HG03575 (cell line): ENCODE data around the gene ENGASE.

Experiments
- ATAC-seq: cut with Tn5 transposase; IDR thresholded peaks from one replicate; pipeline ENCODE4 v1.9.1; 2021; ENCODE audit not compliant: unreplicated experiment, insufficient number of reproducible peaks, low FRiP score; ENCODE audit errors: extremely low read depth

Gene ENGASE

GRCh38 chr17:79075861-79076406 lies 1.3 kb downstream of the ENGASE start:
- ATAC-seq, result no peak

DNA sequence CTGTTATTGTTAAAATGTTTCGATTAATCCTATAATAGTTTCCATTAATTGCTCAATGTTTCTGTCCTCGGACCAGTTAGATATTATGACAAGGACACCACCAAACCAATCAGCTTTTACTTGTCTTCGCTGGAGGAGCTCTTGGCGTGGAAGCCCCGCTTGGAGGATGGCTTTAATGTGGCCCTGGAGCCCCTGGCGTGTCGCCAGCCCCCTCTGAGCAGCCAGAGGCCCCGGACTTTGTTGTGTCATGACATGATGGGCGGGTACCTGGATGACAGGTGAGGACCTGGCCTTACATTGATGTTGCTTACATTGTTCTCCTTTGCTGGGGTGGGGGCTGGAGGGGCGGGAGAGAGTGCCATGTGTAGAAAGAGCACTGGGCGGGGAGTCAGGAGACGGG lies 3.0 kb downstream of the ENGASE start:
- no peak for ATAC-seq

DNA sequence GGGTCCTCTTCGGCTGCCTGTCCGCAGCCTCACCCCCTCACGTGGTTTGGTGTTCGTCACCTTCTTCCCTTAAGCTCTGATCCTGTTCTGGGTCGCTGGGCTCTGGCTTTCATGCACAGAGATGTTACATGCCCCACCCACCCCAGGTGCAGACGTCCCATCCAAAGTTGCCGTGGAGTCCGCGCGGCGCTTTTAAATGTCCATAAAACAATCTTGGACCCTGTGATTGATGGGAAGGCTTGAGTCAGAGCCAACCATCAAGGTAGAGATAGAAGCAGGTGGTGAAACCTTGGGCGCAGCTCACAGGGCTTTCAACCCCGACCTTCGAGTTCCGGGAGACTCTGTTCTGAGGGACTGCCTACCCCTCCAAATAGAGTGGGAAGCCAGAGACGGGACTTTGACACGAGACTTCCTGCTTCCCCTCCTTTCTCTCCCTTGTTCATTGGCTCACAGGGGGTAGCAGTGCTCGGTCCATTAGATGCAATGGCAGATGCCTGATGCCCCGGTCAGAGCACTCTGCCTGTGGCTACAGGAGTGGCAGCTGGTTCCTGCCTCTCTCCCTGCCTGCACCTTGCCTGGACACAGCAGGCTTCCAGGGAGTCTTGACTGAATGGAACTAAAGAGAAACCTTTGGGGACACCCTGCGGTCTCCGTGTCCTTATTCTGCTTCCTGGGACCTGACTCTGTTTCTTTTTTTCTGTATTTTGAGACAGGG lies 4.0 kb downstream of the ENGASE start:
- no peak for ATAC-seq

GRCh38 chr17:79079421-79080200 lies 5.0 kb downstream of the ENGASE start:
- ATAC-seq, result no peak

GRCh38 chr17:79080349-79080748 lies 5.7 kb downstream of the ENGASE start:
- no peak for ATAC-seq

DNA sequence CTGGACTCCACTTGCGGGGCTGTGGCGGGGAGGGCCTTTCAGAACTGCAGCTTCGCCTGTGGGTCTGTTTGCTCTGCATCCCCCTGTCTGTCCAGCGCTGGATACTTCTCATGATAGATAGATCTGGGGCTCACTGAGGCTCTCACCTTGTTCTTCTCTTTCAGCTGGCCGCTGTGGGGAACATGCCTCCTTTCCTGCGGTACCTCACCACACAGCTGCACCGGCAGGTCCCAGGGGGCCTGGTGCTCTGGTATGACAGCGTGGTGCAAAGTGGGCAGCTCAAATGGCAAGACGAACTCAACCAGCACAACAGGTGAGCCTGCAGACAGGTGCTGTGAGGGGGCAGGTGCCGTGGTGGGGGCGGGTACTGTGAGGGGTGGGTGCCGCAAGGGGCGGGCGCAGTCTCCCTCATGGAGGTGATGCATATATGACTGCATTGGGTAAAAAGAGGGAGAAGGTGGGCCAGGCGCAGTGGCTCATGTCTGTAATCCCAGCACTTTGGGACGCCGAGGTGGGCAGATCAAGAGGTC lies 6.2 kb downstream of the ENGASE start:
- ATAC-seq, result no peak

DNA sequence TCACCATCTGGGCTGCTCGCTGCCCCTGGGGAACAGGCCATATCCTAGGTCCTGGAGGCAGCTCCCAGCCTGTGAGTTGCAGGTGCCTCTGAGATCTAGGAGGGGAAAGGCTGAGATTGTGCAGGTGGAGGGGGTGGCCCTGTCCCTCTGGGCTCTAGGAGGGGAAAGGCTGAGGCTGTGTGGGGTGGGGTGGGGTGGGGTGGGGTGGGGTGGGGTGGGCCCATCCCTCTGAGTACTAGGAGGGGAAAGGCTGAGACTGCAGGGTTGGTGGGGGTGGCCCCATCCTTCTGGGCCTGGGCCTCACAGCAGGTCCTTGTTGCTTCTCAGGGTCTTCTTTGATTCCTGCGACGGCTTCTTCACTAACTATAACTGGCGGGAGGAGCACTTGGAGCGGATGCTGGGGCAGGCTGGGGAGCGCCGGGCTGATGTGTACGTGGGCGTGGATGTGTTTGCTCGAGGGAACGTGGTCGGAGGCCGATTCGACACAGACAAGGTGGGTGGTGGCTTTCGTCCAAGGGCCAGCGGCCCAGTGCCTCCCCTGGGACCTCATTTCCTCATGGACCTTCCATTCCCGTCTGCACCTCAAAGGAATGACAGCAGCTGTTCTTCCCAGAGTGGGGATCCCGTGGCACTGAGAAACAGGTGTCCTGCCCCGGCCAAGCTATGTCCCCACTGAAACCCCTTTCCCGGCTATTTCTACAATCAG lies 7.1 kb downstream of the ENGASE start:
- no peak for ATAC-seq

DNA sequence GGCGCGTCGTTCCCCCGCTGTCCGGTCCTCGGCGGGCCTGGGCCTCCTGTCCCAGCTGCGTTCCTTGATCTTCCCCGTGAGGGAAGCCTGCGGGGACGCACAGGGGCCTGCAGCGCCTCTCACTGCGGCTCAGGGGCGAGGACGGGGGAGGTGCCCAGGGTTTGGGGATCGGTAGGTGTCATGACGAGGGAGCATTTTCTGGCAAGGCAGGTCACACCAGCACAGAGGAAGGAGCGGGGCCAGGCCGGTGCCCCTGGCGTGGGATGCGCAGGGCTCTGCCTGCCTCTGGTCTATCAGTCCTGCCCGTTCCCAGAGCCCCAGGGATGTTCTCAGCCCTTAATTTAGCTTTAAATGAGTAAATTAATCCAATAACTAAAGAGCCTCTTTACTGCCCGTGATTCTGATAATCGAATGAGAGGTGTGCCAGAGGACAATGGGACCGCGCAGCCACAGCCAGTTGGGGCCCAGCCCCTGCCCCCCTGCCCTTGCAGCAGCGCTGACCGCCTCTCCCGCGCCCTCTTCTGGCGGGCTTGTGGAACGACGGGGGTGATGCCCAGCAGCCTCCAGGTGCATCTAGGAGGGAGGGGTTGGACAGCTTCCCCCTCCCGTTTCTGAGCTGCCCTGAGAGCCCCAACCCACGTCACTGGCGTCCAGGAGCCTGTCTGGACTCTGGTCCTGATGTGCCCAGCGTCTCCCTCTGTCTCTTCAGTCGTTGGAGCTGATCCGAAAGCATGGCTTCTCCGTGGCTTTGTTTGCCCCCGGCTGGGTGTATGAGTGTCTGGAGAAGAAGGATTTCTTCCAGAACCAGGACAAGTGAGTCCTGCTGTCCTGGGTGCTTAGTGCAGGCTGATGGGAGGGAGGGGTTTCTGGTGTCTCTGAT lies 7.9 kb downstream of the ENGASE start:
- ATAC-seq, result no peak

DNA sequence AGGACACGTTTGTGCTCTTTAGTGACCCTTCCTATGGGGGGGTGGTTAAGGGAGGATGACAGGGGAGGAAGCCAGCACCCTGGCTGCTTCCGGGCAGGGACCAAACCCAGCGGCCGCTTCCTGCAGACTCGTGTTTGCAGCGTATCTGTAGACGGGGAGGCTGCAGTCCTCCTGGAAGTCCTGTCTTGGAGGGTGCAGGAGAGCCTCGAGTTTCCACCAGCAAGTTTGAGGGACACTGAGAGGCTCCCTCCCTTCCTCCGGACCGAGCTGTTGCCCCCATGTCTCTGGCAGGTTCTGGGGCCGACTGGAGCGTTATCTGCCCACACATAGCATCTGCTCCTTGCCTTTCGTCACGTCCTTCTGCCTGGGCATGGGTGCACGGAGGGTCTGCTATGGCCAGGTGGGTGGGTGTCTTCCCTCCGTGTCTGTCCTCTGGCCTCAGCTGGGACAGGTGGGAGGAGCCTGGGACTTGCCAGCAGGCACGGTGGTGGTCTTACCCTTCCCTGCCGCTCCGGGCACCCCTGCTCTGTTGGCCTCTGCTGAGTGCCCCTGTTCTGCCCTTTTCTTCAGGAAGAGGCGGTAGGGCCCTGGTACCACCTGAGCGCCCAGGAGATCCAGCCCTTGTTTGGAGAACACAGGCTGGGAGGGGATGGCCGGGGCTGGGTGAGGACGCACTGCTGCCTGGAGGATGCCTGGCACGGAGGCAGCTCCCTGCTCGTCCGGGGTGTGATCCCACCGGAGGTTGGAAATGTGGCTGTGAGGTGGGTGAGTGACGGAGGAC lies 8.8 kb downstream of the ENGASE start:
- ATAC-seq, result no peak

DNA sequence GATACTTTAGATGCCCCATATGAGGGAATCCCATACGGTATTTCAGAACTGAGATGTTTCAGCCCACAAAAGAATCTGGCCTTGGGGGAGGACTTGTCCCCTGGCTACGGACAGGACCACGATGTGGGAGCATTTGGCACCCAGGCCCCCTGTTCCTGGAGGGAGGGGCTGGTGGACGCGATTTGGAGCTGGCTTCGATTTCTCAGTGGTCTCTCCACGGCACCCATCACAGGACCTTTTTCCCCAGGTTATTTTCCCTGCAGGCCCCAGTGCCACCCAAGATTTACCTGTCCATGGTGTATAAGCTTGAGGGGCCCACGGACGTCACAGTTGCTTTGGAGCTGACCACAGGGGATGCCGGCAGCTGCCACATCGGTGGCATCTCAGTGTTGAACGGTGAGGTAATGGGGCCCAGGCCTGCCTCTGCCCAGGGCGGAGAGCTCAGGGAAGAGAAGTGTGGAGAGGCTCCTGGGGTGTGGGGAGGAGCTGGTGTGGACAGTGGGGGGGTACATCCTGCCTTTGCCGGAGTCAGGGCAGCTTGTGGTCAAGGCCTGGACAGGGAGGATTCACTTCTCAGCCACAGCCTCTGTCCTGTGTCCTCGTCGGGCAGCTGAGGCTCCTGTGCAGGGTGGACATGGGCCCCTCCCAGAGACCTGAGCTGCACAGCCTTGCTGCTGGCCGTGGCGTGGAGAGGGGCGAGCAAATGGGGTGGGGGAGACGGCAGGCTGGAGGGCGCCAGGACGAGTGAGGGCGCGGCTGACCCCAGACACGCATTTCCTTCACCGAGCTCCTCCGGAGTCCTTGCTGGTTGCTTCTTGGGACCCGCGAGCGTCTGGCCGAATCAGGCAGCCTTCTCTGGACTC lies 9.9 kb downstream of the ENGASE start:
- no peak for ATAC-seq

GRCh38 chr17:79085154-79085920 lies 10.7 kb downstream of the ENGASE start:
- ATAC-seq, result no peak

- ATAC-seq, result no peak
These were observed 11.4 kb downstream of the ENGASE start for GRCh38 chr17:79085921-79086551.

DNA sequence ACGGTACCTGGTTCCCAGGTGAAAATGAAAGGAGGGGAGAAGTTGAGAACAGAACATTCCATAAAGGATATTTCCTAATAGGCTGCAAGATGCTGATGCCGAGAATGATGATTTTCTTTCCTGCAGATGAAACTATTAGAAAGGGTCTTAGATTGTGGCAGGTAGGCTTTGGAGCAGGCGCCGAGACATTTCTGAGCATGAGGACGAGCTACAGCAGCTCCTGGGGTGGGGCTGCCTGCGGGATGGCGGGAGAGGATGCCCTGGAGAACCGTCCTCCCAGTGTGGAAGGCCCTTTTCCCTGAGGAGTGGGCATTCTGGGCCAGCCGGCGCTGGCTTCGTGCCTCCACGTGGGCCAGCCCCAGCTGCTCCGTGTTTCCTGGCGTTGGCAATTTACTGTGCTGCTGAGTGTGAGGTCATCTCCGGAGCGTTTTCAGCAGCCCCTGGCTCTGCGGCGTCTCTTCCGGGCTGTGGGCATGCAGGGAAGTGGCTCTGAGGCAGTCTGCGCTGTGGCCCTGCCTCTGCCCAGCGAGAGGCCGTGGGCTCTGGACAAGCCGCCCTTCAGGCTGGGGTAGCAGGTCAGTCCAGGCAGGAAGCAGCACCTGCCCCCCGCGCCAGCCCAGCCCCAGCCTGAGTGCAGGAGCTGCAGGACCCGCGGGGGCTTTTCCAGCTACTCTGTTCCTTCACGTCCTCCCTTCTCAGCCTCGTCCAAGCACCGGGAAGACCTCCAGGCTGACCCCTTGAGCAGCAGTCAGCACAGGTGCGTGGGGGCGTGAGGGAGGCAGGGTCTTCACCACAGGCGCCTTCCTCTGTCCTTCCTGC lies 12.2 kb downstream of the ENGASE start:
- no peak for ATAC-seq

DNA sequence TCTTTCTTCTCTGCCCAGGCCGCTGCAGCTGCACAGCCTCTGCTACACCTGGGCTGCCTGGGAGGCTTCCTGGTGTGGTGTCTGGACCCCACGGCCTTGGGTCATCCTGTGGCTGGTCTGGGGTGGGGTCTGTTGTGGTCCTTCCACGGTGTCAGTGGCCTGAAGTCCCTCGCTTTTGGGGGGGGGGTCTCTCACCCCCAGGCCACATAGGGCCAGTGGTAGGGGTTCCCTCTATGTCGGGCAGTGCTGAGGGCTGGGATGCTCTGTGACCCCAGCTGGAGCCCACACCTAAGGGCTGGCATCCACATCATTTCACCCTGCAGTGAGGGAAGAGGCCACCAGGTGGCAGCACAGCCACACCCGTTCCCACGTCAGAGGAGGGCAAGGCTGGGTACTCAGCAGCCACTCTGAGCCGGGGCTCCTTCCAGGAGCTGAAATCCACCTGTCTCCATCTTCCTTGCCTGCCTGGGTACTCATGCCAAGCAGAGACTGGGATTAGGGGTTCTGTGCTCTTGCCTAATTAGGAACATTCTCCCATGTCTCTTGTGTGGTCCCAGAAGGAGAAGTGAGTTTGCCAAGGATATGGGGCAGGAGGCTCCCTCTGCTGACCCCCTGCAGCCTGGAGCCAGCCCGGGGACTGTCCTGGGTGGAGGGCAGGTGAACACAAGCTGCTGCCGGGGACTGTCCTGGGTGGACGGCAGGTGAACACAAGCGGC lies 13.0 kb downstream of the ENGASE start:
- no peak for ATAC-seq
